HG02840 (cell line): ENCODE results near the gene BPTF.
"Not testable (repeated sequence)": the region's sequence is repeated elsewhere in the genome, so short reads cannot be mapped to it uniquely, and the experiment has no call there.

Source experiments
- ATAC-seq: cut with Tn5 transposase; IDR thresholded peaks from one replicate; pipeline ENCODE4 v1.9.1; 2021; ENCODE audit warnings: mild to moderate bottlenecking, moderate library complexity, moderate number of reproducible peaks; ENCODE audit not compliant: unreplicated experiment, low FRiP score

The BPTF gene, protein sequence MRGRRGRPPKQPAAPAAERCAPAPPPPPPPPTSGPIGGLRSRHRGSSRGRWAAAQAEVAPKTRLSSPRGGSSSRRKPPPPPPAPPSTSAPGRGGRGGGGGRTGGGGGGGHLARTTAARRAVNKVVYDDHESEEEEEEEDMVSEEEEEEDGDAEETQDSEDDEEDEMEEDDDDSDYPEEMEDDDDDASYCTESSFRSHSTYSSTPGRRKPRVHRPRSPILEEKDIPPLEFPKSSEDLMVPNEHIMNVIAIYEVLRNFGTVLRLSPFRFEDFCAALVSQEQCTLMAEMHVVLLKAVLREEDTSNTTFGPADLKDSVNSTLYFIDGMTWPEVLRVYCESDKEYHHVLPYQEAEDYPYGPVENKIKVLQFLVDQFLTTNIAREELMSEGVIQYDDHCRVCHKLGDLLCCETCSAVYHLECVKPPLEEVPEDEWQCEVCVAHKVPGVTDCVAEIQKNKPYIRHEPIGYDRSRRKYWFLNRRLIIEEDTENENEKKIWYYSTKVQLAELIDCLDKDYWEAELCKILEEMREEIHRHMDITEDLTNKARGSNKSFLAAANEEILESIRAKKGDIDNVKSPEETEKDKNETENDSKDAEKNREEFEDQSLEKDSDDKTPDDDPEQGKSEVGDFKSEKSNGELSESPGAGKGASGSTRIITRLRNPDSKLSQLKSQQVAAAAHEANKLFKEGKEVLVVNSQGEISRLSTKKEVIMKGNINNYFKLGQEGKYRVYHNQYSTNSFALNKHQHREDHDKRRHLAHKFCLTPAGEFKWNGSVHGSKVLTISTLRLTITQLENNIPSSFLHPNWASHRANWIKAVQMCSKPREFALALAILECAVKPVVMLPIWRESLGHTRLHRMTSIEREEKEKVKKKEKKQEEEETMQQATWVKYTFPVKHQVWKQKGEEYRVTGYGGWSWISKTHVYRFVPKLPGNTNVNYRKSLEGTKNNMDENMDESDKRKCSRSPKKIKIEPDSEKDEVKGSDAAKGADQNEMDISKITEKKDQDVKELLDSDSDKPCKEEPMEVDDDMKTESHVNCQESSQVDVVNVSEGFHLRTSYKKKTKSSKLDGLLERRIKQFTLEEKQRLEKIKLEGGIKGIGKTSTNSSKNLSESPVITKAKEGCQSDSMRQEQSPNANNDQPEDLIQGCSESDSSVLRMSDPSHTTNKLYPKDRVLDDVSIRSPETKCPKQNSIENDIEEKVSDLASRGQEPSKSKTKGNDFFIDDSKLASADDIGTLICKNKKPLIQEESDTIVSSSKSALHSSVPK (N-terminal part only)

DNA sequence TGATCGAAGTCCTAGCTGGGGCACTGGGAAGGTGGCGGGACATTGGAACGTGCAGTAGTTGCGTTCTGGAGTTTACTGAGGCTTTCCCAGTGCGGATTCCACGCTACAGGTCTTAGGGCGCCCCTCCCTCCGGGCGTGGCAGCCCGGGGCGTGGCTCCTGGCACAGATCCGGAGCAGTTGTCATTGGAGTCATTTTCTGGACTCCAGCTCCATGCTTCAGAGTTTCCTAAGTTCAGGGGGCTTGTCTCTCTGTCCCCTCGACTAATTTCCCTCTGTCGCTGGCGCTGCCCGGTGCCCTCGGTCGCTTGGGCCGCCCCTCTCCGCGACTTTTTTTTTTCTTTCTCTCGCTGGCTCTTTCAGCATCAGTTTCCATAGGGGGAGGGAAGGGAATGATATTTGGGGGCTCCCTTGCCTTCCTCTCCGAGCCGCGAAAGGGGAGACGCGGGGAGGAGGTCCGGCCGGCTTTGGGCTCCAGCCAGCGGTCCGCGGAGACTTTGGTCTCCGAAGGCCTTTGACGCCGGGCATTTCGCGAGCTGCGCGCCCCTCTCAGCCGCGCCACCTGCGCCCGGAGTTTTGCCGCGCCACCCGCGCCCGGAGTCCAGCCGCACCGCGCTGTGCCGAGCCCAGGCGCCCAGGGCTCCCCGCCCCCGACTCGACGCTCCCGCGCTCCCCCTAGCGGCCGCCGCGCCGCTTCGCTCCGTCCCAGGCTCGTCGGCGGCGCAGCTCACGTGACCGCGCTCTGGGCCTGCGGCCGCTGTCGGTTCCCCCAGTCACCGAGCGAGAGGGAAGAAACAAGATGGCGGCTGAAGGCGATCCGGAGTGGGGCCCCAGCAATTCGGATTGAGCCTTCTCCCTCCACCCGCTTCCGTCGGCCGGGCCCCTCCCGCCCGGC, at the start of gene BPTF:
Gene BPTF, plus strand, starts transcription at position 769 of the 892 bp plus-strand sequence. CDS start 222 bp downstream, outside the sequence.
- ATAC-seq, result peak; percentile 80

DNA sequence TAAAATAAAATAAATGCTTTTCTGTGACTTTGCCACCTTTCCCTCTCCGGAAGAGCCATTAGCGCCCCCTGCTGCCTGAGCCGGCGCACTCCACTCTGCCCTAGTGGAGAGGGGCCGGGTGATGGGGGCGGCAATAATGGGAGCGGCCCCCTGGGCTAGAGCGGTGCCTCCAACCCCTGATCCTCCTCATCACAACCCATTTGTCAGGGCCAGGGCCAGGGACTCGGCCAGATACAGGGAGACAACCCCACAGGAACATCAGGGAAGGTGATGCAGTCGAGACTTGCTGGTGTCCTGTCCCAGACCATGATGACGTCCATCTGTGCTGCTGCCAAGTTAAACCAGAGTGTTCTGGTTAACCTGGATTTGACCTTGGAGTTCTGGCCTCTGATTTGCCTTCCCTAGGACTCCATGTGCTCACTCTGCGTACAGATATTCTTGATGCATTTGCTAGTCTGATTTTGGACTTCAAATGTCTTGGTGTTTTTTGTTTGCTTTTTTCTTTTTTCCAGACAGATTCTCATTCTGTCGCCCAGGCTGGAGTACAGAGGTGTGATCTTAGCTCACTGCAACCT, 46.1 kb upstream of the BPTF start:
- no peak for ATAC-seq

DNA sequence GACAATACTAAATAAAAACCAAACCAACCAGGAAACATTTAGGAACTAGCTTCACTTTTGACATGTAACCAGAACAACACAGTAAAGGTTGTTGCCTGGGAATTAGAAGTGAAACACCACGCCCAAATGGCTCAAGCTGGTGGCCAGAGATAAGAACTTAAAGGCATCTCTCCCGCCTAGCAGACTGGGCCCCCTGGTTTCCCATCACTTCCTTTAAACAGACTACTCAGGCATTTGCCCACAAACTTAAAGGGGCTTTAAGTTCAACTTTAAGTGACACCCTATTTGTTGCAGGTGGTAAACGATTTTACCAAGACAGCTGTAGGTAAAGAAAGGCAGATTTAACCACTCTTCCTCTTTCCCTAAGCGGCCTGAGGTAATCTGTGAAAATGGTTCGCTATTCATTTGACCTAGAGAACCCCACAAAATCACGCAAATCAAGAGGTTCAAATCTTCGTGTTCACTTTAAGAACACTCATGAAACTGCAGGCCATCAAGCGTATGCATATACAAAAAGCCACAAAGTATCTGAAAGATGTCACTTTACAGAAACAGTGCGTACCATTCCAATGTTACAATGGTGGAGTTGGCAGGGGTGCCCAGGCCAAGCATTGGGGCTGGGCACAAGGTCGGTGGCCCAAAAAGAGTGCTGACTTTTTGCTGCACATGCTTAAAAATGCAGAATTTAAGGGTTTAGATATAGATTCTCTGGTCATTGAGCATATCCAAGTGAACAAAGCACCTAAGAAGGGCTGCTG, 40.8 kb upstream of the BPTF start:
- no peak for ATAC-seq

DNA sequence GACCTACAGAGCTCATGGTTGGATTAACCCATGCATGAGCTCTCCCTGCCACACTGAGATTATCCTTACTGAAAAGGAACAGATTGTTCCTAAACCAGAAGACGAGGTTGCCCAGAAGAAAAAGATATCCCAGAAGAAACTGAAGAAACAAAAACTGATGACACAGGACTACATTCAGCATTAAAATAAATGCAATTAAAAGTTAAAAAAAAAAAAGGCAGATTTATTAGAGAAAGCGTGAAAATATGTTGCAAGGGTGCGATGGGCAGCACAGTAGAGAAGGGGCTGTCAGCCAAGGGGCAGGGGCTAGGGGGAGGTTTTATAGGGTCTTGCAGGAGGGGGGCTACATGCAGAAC, 40.2 kb upstream of the BPTF start:
- no peak for ATAC-seq

DNA sequence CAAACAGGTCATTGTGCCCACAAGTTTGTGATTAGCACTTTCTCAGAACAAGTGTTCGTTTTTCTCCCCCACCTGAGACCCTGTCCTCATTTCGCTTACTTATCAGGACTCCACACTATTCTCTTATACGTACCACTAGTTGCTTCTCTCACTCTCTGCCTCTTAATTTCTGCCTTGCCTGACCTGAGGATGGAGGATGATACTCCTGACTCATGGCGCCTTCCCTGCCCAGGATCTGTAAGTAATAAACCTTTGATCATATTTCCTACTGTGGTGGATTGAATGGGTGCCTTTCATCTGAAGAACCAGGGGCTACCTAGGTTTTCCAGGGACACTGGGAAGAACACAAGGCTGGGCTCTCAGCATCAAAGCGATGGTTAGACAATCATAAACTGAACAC, 39.8 kb upstream of the BPTF start:
- ATAC-seq, result no peak

DNA sequence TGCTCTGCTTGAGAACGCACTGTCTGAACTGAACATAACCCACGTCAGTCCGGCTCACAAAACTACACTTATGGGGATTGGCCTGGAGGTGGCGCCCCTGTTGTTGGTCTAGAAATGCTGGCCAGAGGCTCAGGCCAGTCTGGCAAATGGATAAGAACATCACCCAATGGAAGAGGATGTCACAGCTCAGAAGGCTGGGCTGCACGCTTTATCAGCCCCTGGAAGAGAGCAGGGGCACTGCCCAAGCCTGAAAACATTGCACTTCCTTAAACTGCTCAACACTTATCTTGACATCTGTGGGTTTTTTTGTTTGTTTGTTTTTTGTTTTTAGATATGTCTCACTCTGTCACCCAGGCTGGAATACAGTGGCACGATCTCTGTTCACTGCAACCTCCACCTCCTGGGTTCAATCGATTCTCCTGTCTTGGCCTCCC, 24.8 kb upstream of the BPTF start:
- peak; percentile 73 for ATAC-seq

DNA sequence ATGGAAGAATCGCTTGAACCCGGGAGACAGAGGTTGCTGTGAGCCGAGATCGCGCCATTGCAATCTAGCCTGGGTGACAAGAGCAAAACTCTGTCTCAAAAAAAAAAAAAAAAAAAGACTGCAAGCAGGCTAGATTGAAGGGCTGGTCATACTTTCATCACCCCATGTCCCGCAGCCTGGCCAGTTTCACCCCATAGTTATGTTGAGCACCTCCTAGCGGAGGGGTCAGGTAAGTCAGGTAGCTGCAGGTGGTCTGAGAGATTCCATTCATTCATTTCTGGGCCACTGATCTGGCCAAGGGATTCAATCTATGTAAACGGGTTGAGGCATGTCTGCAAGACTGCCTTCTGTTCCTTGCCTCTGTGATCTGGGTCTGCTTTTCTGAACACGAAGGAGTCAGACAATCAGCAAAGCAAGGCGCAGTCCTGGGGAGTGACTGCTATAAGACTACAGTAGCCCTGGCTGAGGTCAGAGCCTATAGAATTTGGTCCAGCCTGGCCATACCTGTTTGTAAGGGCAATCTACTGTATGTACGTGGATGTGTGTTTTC, 23.6 kb upstream of the BPTF start:
- no peak for ATAC-seq

DNA sequence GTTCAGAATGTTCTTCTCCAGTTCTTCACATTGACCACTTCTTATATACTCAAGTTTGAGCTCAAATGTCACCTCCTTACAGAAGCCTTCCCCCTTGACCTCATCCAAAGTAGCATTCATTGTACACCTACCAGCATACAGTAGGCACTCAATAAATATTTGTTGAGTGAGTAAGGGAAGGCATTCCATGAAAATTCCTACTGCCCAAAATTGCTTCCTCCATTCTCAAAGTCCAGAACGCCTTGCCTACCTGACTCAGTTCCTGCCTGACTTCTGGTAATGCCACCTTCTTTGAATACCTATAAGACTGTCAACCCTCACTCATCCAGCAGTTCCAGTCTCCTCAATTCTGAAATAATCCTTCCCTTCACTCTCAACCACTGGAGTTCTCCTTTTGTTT, 14.8 kb upstream of the BPTF start:
- no peak for ATAC-seq

DNA sequence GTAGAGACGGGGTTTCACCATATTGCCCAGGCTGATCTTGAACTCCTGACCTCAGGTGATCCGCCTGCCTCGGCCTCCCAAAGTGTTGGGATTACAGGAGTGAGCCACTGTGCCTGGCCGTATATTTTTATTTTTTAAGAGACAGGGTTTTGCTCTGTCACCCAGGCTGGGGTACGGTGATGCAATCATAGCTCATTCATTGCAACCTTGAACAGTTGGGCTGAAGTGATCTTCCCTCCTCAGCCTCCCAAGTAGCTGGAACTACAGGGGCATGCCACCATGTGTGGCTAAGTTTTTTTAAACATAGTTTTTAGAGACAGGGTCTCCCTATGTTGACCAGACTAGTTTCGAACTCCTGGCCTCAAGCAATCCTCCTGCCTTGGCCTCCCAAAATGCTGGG, 12.9 kb upstream of the BPTF start:
- not testable (repeated sequence) for ATAC-seq

DNA sequence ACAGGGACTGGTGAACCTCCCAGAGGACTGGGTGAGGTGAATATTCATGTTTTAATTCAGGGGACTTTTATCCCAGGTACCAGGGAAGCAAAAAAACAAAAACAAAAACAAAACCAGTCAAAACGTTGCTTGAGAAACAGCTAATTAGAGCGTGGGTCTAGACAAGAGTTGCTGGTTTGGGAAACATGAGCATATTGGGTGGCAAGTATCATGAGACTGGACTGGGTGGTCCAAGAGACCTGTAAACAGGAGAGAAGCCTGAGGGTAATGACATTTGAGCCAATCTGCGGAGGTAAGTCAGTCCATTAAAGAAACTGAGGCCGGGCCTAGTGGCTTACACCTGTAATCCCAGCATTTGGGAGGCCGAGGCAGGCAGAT, 11.5 kb upstream of the BPTF start:
- no peak for ATAC-seq

DNA sequence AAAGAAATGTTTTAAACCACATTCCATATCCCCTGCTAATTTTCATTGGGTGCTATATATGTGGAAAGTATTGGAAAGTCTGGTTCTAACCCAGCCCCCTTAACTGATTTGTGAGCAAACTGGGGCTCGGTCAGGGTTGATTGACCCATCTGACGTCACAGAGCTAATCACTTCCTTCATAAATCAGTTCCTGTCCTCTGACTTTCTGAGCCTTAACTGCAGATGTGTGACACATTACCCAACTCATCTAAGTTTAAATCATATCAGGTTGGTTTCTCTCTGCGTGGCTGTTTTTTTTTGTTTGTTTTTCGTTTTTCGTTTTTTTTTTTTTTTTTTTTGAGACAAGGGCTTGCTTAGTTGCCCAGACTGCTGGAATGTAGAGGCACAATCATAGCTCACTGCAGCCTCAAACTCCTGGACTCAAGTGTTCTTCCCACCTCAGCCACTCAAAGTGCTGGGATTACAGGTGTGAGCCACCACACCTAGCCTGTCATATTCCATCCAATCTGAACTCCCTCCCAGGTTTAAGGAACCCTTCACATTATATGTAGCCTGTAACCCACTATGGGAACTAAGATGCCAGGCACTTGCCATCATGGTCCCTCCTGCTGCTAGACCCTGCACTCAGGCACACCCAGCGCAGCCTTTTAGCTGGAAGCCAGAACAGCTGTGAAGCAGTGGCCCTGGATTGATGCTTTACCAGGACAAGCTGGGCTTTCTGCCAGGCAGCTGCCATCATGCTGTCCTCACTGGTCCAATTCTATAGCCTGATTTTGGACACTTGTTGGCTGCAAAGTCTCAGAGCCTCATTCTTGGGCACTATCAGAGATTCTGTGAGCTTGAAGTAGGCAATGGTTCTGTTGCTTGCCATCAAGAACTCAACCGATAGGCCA, 6.9 kb upstream of the BPTF start:
- ATAC-seq, result peak; percentile 59

DNA sequence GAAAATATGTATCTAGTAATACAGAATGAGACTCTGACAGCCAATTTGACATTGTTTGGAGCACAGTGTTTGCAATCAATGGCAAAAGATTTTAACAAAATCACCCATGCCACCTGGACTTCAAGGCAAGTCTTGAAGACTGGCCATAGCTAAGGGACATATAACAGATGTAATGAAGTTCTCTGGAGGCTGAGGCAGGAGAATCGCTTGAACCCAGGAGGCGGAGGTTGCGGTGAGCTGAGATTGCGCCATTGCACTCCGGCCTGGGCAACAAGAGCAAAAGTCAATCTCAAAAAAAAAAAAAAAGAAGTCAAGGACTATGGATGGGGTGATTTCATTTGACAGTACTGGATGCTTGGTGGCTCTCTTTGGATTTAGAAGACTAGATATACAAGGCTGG, 5.6 kb upstream of the BPTF start:
- no peak for ATAC-seq

DNA sequence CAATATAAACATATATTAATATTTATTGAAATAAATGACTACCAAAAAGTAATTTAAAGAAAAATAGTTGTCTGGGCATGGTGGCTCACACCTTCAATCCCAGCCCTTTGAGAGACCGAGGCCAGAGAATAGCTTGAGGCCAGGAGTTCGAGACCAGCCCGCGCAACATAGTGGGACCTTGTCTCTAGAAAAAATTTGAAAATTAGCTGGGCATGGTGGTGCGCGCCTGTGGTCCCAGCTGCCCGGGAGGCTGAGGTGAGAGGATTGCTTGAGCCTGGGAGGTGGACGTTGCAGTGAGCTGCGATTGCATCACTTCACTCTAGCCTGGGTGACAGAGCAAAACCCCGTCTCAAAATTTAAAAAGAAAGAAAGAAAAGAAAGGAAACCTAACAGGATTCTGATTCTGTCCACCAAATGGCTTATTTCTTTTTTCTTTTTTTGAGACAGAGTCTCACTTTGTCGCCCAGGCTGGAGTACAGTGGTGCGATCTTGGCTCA, 3.4 kb upstream of the BPTF start:
- ATAC-seq, result no peak

DNA sequence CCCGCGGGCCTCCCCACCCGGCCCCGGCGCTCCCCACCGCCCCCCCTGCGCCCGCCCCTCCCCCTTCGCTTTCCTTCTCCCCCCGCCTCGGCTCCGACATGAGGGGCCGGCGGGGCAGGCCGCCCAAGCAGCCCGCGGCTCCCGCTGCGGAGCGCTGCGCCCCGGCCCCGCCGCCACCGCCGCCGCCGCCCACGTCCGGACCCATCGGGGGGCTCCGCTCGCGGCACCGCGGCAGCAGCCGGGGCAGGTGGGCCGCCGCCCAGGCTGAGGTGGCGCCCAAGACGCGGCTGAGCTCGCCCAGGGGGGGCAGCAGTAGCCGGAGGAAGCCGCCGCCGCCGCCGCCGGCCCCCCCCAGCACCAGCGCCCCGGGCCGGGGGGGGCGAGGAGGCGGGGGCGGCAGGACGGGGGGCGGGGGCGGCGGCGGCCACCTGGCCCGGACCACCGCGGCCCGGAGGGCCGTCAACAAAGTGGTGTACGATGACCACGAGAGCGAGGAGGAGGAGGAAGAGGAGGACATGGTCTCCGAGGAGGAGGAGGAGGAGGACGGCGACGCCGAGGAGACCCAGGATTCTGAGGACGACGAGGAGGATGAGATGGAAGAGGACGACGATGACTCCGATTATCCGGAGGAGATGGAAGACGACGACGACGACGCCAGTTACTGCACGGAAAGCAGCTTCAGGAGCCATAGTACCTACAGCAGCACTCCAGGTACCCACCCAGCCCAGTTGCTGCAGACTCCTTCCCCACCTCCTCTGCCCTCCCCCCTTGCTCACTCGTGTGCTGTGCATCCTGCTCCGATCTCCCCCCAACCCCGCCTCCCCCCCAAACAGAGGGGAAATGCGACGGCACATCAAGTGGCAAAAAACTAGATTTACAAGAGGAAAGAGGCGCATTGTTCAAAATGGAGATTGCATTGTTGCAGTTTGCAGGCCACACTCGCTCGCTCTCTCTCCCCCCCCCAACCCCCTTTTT, 611 bp downstream of the BPTF start:
- peak; percentile 27 for ATAC-seq

DNA sequence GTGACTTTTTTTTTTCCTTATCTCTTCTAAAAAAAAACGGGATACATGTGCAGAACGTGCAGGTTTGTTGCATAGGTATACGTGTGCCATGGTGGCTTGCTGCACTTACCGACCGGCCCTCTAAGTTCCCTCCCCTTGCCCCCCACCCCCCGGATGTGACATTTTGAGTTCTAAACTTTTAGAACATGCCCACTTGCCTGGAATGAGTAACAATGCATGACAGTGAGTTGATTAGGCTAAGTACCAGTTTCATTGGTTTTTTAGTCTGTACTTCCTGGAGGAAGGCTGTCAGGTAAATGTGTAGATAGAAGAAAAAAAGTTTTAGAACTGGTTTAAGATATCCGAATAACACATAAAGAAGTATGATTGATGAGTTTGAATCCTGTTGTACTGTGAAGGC, 4.0 kb downstream of the BPTF start:
- ATAC-seq, result no peak

DNA sequence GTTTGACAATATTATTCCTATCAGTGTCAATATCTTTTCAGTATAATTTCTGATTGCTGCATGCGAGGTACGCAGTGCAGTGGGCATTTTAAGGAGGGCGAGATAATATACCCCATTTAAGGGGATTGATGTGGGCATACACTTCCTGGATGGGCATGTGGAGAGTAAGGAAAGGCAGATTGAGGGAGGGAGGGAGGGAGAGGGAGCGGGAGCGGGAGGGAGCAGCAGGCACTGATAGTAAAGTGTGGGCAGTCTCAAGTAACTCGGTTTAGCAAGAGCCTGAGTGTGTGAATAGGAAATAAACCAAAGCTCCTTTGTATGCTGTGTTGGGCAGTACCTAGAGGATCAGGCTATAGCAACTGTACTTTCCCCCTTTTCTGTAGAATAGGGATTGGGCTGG, 5.1 kb downstream of the BPTF start:
- no peak for ATAC-seq
